Fibroblast of the aortic adventitia (primary cell): Measurements from ENCODE around the gene CPED1. TPM values are rescaled to one million over a fixed set of nuclear protein-coding genes. Genes with fewer than 3 reads are reported as not detected.

Experiments
- DNase-seq: peaks from one replicate; pipeline ENCODE4 v3.0.0-alpha.2; 2010; ENCODE audit warnings: low read depth
- H3K4me3 ChIP-seq: 2 replicates; pipeline ENCODE4 v1.5.1; 2011; ENCODE audit warnings: low read depth, mild to moderate bottlenecking, control low read depth, low read length, moderate library complexity
- CTCF ChIP-seq: IDR thresholded peaks from 2 replicates; pipeline ENCODE4 v1.5.1; 2011; ENCODE audit warnings: mild to moderate bottlenecking, low read length, control low read depth, inconsistent platforms; ENCODE audit not compliant: insufficient read depth
- total RNA-seq: library from RNA; depleted of rRNA; stranded (reverse); fragments of >200 nt; gene quantifications from 2 replicates; pipeline ENCODE4 v1.2.3, GENCODE V29; 2012; ENCODE audit warnings: low replicate concordance

The CPED1 gene
- total RNA-seq, 1 donor, result 119 TPM

- no peak overlapping the region for H3K4me3 ChIP-seq
- TF ChIP-seq CTCF, result no peak
- DNase-seq, result no peak
Measured at GRCh38 chr7:121088870-121089269, 100.4 kb downstream of the CPED1 start.

- no peak for TF ChIP-seq CTCF
- DNase-seq, result no peak
- no peak overlapping the region for H3K4me3 ChIP-seq
Measured at GRCh38 chr7:121094829-121095228, 106.3 kb downstream of the CPED1 start.

- H3K4me3 ChIP-seq, result no peak overlapping the region
- TF ChIP-seq CTCF, result no peak
- DNase-seq, result no peak
Measured at GRCh38 chr7:121097577-121097976, 109.1 kb downstream of the CPED1 start.

GRCh38 chr7:121099572-121099971 lies 111.1 kb downstream of the CPED1 start:
- TF ChIP-seq CTCF, result no peak
- no peak for DNase-seq

GRCh38 chr7:121101083-121101482 lies 112.6 kb downstream of the CPED1 start:
- H3K4me3 ChIP-seq, result no peak overlapping the region
- no peak for DNase-seq
- no peak for TF ChIP-seq CTCF

More at GRCh38 chr7:121099572-121099971, 111.1 kb downstream of the CPED1 start:
- H3K4me3 ChIP-seq, result no peak overlapping the region

GRCh38 chr7:121101621-121102020 lies 113.1 kb downstream of the CPED1 start:
- DNase-seq, result no peak
- TF ChIP-seq CTCF, result no peak
- H3K4me3 ChIP-seq, result no peak overlapping the region

- no peak overlapping the region for H3K4me3 ChIP-seq
- DNase-seq, result no peak
- no peak for TF ChIP-seq CTCF
Measured at GRCh38 chr7:121102619-121103018, 114.1 kb downstream of the CPED1 start.
